ENCODE data around the gene PCDHB5.
"Not testable (repeated sequence)": the region's sequence is repeated elsewhere in the genome, so short reads cannot be mapped to it uniquely, and the experiment has no call there.

DNA sequence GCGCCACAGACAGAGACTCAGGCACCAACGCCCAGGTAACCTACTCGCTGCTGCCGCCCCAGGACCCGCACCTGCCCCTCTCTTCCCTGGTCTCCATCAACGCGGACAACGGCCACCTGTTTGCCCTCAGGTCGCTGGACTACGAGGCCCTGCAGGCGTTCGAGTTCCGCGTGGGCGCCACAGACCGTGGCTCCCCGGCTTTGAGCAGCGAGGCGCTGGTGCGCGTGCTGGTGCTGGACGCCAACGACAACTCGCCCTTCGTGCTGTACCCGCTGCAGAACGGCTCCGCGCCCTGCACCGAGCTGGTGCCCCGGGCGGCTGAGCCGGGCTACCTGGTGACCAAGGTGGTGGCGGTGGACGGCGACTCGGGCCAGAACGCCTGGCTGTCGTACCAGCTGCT is 32.9 kb upstream of the PCDHB5 start:
- not testable (repeated sequence) for TF ChIP-seq CTCF (IDR thresholded peaks at IDR 0.05; ENCODE audit: low read depth, low read length); EZH2phosphoT487 (IDR thresholded peaks at IDR 0.05; ENCODE audit: low read depth)

Measured in OCI-LY3 (cell line).